ENCODE results near the gene SLC66A2. TPM values are rescaled to one million over a fixed set of nuclear protein-coding genes. Genes with fewer than 3 reads are reported as not detected.

The SLC66A2 gene
- total RNA-seq, 1 donor: 35.8 TPM

GRCh38 chr18:79962835-79963657, 11.6 kb upstream of the SLC66A2 start:
- no peak for TF ChIP-seq CTCF (IDR thresholded peaks at IDR 0.05; ENCODE audit: extremely low read depth, low read depth, low read length)
- DNase-seq (ENCODE audit: insufficient read length, low spot score, missing footprints): no peak
- H3K27me3 ChIP-seq (ENCODE audit: insufficient read depth, low read length): no peaks in the 10 kb centered on the region
- H3K9me3 ChIP-seq (ENCODE audit: low read depth, low read length): no peaks in the 10 kb centered on the region
- peaks cover 18% of the 10 kb centered on the region for H3K79me2 ChIP-seq (ENCODE audit: insufficient read depth, low read length)
- peaks cover 10% of the 10 kb centered on the region for H3K36me3 ChIP-seq (ENCODE audit: insufficient read depth, low read length)
- no peak overlapping the region for H2AFZ ChIP-seq (ENCODE audit: low read length)
- H4K20me1 ChIP-seq (ENCODE audit: insufficient read depth, low read length): peaks cover 4% of the 10 kb centered on the region
- peaks cover 44% of the 10 kb centered on the region for H3K4me1 ChIP-seq (ENCODE audit: insufficient read depth, low read length)
- H3K4me2 ChIP-seq (ENCODE audit: insufficient read depth, low read length): peak overlapping the region; percentile 56
- peak overlapping the region; percentile 83 for H3K27ac ChIP-seq (ENCODE audit: low read depth, low read length)
- H3K4me3 ChIP-seq (ENCODE audit: insufficient read depth, low read length): no peak overlapping the region

GRCh38 chr18:79962311-79962710, 10.9 kb upstream of the SLC66A2 start:
- DNase-seq (ENCODE audit: insufficient read length, low spot score, missing footprints): peak; percentile 98
- peaks cover 16% of the 10 kb centered on the region for H3K79me2 ChIP-seq (ENCODE audit: insufficient read depth, low read length)

GRCh38 chr18:79961527-79962291, 10.3 kb upstream of the SLC66A2 start:
- Histone ChIP-seq H3K4me2 (ENCODE audit: insufficient read depth, low read length) (peak overlapping the region; percentile 56), H3K27me3 (ENCODE audit: insufficient read depth, low read length) (no peaks in the 10 kb centered on the region), H4K20me1 (ENCODE audit: insufficient read depth, low read length) (no peaks in the 10 kb centered on the region), H3K36me3 (ENCODE audit: insufficient read depth, low read length) (no peaks in the 10 kb centered on the region), H3K79me2 (ENCODE audit: insufficient read depth, low read length) (peaks cover 16% of the 10 kb centered on the region), H3K9me3 (ENCODE audit: low read depth, low read length) (no peaks in the 10 kb centered on the region), H3K4me1 (ENCODE audit: insufficient read depth, low read length) (peaks cover 44% of the 10 kb centered on the region), H2AFZ (ENCODE audit: low read length) (peak overlapping the region; percentile 62), H3K27ac (ENCODE audit: low read depth, low read length) (peak overlapping the region; percentile 83), H3K4me3 (ENCODE audit: insufficient read depth, low read length) (peak overlapping the region; percentile 37)
- DNase-seq (ENCODE audit: insufficient read length, low spot score, missing footprints): peak; percentile 94
- TF ChIP-seq CTCF (IDR thresholded peaks at IDR 0.05; ENCODE audit: extremely low read depth, low read depth, low read length): no peak

More at GRCh38 chr18:79962311-79962710, 10.9 kb upstream of the SLC66A2 start:
- Histone ChIP-seq H4K20me1 (ENCODE audit: insufficient read depth, low read length) (no peaks in the 10 kb centered on the region), H3K36me3 (ENCODE audit: insufficient read depth, low read length) (peaks cover 2% of the 10 kb centered on the region), H3K27ac (ENCODE audit: low read depth, low read length) (peak overlapping the region; percentile 83), H2AFZ (ENCODE audit: low read length) (peak overlapping the region; percentile 62), H3K27me3 (ENCODE audit: insufficient read depth, low read length) (no peaks in the 10 kb centered on the region), H3K4me2 (ENCODE audit: insufficient read depth, low read length) (peak overlapping the region; percentile 56), H3K9me3 (ENCODE audit: low read depth, low read length) (no peaks in the 10 kb centered on the region), H3K4me3 (ENCODE audit: insufficient read depth, low read length) (peak overlapping the region; percentile 37), H3K4me1 (ENCODE audit: insufficient read depth, low read length) (peaks cover 44% of the 10 kb centered on the region)
- no peak for TF ChIP-seq CTCF (IDR thresholded peaks at IDR 0.05; ENCODE audit: extremely low read depth, low read depth, low read length)

Measured in osteoblast (primary cell).